Measurements from ENCODE around the gene OR2T12.

DNA sequence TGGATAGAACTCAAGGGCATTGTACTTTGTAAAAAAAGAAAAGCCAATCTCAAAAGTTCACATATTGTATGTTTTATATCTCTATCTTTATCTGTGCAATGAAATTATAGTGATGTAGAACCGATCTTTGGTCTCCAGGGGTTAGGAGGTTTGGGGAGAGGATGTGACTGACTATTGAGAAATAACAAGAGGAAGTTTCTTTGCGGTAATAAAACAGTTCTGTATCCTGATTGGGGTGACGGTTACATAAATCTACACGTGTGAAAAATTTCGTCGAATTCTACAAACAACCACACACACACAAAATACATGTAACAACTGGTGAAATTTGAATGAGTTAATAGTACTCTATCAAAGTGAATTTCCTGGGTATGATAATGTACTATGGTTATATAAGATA, 14.8 kb downstream of the OR2T12 start:
- TF ChIP-seq, protein P1, sequence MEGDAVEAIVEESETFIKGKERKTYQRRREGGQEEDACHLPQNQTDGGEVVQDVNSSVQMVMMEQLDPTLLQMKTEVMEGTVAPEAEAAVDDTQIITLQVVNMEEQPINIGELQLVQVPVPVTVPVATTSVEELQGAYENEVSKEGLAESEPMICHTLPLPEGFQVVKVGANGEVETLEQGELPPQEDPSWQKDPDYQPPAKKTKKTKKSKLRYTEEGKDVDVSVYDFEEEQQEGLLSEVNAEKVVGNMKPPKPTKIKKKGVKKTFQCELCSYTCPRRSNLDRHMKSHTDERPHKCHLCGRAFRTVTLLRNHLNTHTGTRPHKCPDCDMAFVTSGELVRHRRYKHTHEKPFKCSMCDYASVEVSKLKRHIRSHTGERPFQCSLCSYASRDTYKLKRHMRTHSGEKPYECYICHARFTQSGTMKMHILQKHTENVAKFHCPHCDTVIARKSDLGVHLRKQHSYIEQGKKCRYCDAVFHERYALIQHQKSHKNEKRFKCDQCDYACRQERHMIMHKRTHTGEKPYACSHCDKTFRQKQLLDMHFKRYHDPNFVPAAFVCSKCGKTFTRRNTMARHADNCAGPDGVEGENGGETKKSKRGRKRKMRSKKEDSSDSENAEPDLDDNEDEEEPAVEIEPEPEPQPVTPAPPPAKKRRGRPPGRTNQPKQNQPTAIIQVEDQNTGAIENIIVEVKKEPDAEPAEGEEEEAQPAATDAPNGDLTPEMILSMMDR (IDR thresholded peaks at IDR 0.05) = no peak
- TF ChIP-seq POLR2A (IDR thresholded peaks at IDR 0.05) = no peak

All from testis (tissue), 2 donors.